Activated naive CD4-positive, alpha-beta T cell treated with anti-CD3 and anti-CD28 coated beads, Interleukin-2, amount 50 U/mL, for 72 hours (primary cell): ENCODE data around the gene SEC14L1. TPM values are rescaled to one million over a fixed set of nuclear protein-coding genes. Genes with fewer than 3 reads are reported as not detected.

Experiments used
- ATAC-seq, 2 donors: fragments of 150-1000 bp; cut with Tn5 transposase; 2 replicates each; pipeline ENCODE4 v1.10.0; 2021; ENCODE audit warnings: mild to moderate bottlenecking in 2 of 2, moderate library complexity in 2 of 2
- DNase-seq, 2 donors: peaks; one replicate each; pipeline ENCODE4 v3.0.0; 2021 to 2022; ENCODE audit warnings: low spot score in 2 of 2
- H3K27ac Mint-ChIP-seq, 2 donors: one replicate each; pipeline ENCODE4 v1.8.0; 2022; ENCODE audit warnings: mild to moderate bottlenecking in 2 of 2, mixed read lengths in 2 of 2
- H3K36me3 Mint-ChIP-seq, 2 donors: one replicate each; pipeline ENCODE4 v1.8.0; 2022; ENCODE audit warnings: mixed read lengths in 2 of 2
- H3K9me3 Mint-ChIP-seq, 2 donors: one replicate each; pipeline ENCODE4 v1.8.0; 2022; ENCODE audit warnings: mixed read lengths in 2 of 2
- total RNA-seq, 2 donors: library from RNA; stranded (reverse); gene quantifications; one replicate each; pipeline ENCODE4 v1.2.3, GENCODE V29; 2022

The SEC14L1 gene
- total RNA-seq, 2 donors from 2014 or later = 53.4 to 103 TPM

DNA sequence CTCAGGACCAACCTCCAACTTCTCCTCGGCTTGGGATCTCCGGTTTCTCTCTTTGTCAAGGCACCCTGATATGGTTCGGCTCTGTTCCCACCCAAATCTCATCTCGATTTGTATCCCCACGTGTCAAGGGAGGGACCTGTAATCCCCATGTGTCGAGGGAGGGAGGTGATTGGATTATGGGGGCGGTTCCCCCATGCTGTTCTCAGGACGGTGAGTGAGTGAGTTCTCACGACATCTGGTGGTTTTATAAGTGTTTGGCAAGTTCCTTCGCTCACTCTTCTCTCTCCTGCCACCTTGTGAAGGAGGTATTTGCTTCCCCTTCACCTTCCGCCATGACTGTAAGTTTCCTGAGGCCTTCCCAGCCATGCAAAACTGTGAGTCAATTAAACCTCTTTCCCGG, 117.9 kb downstream of the SEC14L1 start:
- no peaks in the 10 kb centered on the region for H3K9me3 Mint-ChIP-seq

DNA sequence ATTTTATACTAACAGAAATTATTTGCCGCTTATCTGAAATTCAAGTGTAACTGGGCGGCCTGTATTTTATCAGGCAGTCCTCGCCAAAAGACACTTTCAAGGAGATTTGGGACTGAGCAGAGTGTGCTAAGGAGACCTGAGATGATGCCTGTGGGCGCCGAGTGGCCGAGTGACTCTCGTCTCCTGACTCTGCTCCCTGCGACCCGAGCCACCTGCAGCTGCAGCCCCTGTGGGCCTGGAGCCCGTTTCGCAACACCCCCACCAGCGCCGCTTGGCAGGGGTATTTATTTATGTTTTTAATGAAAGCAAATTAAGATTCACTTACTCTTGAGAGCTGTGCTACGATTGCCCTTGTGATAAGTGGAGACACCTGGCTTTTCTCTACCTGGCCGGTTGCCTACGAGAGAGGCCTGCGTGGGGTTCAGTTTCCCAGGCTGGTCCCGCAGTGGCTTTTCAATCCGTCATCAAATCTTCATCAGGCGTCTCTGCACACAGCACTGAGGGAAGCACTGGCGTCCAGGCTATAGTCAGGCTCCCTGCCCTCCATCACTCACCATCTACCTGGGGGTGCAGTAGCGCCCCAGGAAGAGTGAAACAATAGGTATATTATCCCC, 124.0 kb downstream of the SEC14L1 start:
- Mint-ChIP-seq H3K36me3 (no peaks in the 10 kb centered on the region), H3K9me3 (no peaks in the 10 kb centered on the region), H3K27ac (no peak overlapping the region)
- ATAC-seq (no peak), DNase-seq (no peak)

More for the DNA sequence above, 117.9 kb downstream of the SEC14L1 start:
- DNase-seq = no peak
- no peak for ATAC-seq
- H3K27ac Mint-ChIP-seq = no peak overlapping the region
- H3K36me3 Mint-ChIP-seq = no peaks in the 10 kb centered on the region

- DNase-seq (no peak), ATAC-seq (no peak)
- Mint-ChIP-seq H3K36me3 (no peaks in the 10 kb centered on the region), H3K9me3 (no peaks in the 10 kb centered on the region), H3K27ac (no peak overlapping the region)
Measured at GRCh38 chr17:77266213-77266612, 125.4 kb downstream of the SEC14L1 start.
